GM12892 (cell line): ENCODE measurements around the gene RABL2A.
"Not testable (repeated sequence)": the region's sequence is repeated elsewhere in the genome, so short reads cannot be mapped to it uniquely, and the experiment has no call there.

Source experiments
- POLR2A ChIP-seq: IDR thresholded peaks from 2 replicates; pipeline ENCODE4 v1.6.1; 2011; ENCODE audit warnings: low read depth, low read length, control low read depth
- POLR2AphosphoS5 ChIP-seq: IDR thresholded peaks from 2 replicates; pipeline ENCODE4 v1.6.1; 2011; ENCODE audit warnings: low read depth, low read length, control low read depth
- TAF1 ChIP-seq: IDR thresholded peaks from 2 replicates; pipeline ENCODE4 v1.6.1; 2011; ENCODE audit warnings: low read depth, mild to moderate bottlenecking, control low read depth, low read length, borderline replicate concordance

DNA sequence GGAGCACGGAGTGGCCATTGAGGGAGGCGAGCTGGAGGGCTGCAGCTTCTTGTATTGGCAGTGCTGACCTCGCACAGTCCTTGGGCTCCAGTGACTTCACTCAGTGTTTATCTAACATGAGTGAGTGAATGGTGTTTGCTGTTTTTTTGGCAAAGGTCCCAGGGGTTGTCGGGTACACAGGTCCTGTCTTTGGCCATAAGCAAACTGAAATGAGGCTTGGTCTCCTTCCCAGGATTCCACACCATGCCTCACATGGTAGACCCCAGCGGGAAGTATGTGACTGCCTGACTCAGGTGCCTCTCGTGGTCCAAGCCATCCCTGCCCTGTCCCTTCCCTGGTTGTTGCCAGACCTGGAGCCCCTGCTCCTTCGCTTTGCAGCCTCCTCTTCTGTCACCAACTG lies 37.5 kb upstream of the RABL2A start:
- not testable (repeated sequence) for TF ChIP-seq POLR2AphosphoS5, POLR2A, TAF1
